IMR-90 (cell line): ENCODE data around the gene TOR1AIP2.

ENCODE experiments used
- CTCF ChIP-seq: conservative IDR thresholded peaks from 2 replicates; pipeline ENCODE4 v1.5.1; 2012; ENCODE audit warnings: mild to moderate bottlenecking, low read depth, low read length, improper control_type of control experiment
- MAZ ChIP-seq: IDR thresholded peaks from 2 replicates; pipeline ENCODE4 v1.6.1; 2012; ENCODE audit warnings: low read depth, mild to moderate bottlenecking, low read length, improper control_type of control experiment, moderate library complexity, borderline replicate concordance
- MXI1 ChIP-seq: IDR thresholded peaks from 2 replicates; pipeline ENCODE4 v1.6.1; 2012; ENCODE audit warnings: low read depth, mild to moderate bottlenecking, low read length, moderate library complexity, borderline replicate concordance
- NFE2L2 ChIP-seq: fragments of 150-350 bp; IDR thresholded peaks from 2 replicates; pipeline ENCODE4 v1.6.1; 2016; ENCODE audit warnings: low read depth, mild to moderate bottlenecking, low read length
- POLR2A ChIP-seq: IDR thresholded peaks from 2 replicates; pipeline ENCODE4 v1.6.1; 2012; ENCODE audit warnings: mild to moderate bottlenecking, low read depth, low read length
- RAD21 ChIP-seq: IDR thresholded peaks from 2 replicates; pipeline ENCODE4 v1.6.1; 2012; ENCODE audit warnings: low read length, improper control_type of control experiment
- RCOR1 ChIP-seq: IDR thresholded peaks from 2 replicates; pipeline ENCODE4 v1.6.1; 2012; ENCODE audit warnings: mild to moderate bottlenecking, low read length, improper control_type of control experiment; ENCODE audit not compliant: insufficient replicate concordance
- RFX5 ChIP-seq: IDR thresholded peaks from 2 replicates; pipeline ENCODE4 v1.8.0; 2012; ENCODE audit warnings: low read depth, mild to moderate bottlenecking, low read length, moderate library complexity
- SMC3 ChIP-seq: fragments of 150-350 bp; IDR thresholded peaks from 2 replicates; pipeline ENCODE4 v1.6.1; 2016; ENCODE audit warnings: low read depth, mild to moderate bottlenecking, antibody characterized with exemption, low read length, moderate library complexity

GRCh38 chr1:179806333-179806732 lies 71.3 kb downstream of the TOR1AIP2 start:
- TF ChIP-seq CTCF, result no peak
- TF ChIP-seq RCOR1, result no peak
- TF ChIP-seq NFE2L2, result no peak
- no peak for TF ChIP-seq POLR2A
- no peak for TF ChIP-seq RFX5
- TF ChIP-seq MXI1, result no peak
- TF ChIP-seq SMC3, result no peak
- TF ChIP-seq MAZ, result no peak
- TF ChIP-seq RAD21, result no peak
